ENCODE results near the gene CCL4L2.
"Not testable (repeated sequence)": the region's sequence is repeated elsewhere in the genome, so short reads cannot be mapped to it uniquely, and the experiment has no call there.

CCL4L2 gene

GRCh38 chr17:36212966-36213365 is 2.1 kb downstream of the CCL4L2 start:
- no peak for TF ChIP-seq CTCF (IDR thresholded peaks at IDR 0.05; ENCODE audit: insufficient read depth, low read length, missing control alignments)
- ChIA-PET POLR2A (no interaction called here), CTCF (no interaction called here)
- H3K4me3 ChIP-seq (ENCODE audit: low read depth, low read length) = no peak overlapping the region
- no peak for DNase-seq (ENCODE audit: low read depth, low spot score)

GRCh38 chr17:36213695-36214094 is 2.8 kb downstream of the CCL4L2 start:
- ChIA-PET POLR2A (no interaction called here), CTCF (no interaction called here)
- DNase-seq (ENCODE audit: low read depth, low spot score) = no peak
- no peak overlapping the region for H3K4me3 ChIP-seq (ENCODE audit: low read depth, low read length)
- TF ChIP-seq CTCF (IDR thresholded peaks at IDR 0.05; ENCODE audit: insufficient read depth, low read length, missing control alignments) = no peak

GRCh38 chr17:36214918-36215317 is 4.1 kb downstream of the CCL4L2 start:
- CTCF ChIA-PET = no interaction called here

GRCh38 chr17:36215406-36216308 is 4.8 kb downstream of the CCL4L2 start:
- CTCF ChIA-PET; POLR2A ChIA-PET; DNase-seq (ENCODE audit: low read depth, low spot score); H3K4me3 ChIP-seq (ENCODE audit: low read depth, low read length): not testable (repeated sequence)

More at GRCh38 chr17:36214918-36215317, 4.1 kb downstream of the CCL4L2 start:
- no peak for TF ChIP-seq CTCF (IDR thresholded peaks at IDR 0.05; ENCODE audit: insufficient read depth, low read length, missing control alignments)
- no peak overlapping the region for H3K4me3 ChIP-seq (ENCODE audit: low read depth, low read length)
- POLR2A ChIA-PET = no interaction called here
- no peak for DNase-seq (ENCODE audit: low read depth, low spot score)

GRCh38 chr17:36219556-36219955 is 8.7 kb downstream of the CCL4L2 start:
- POLR2A ChIA-PET = not testable (repeated sequence)

GRCh38 chr17:36220737-36221580 is 10.1 kb downstream of the CCL4L2 start:
- DNase-seq (ENCODE audit: low read depth, low spot score); CTCF ChIA-PET; POLR2A ChIA-PET; H3K4me3 ChIP-seq (ENCODE audit: low read depth, low read length): not testable (repeated sequence)

More at GRCh38 chr17:36219556-36219955, 8.7 kb downstream of the CCL4L2 start:
- H3K4me3 ChIP-seq (ENCODE audit: low read depth, low read length); CTCF ChIA-PET; DNase-seq (ENCODE audit: low read depth, low spot score): not testable (repeated sequence)

GRCh38 chr17:36221581-36222100 is 10.8 kb downstream of the CCL4L2 start:
- POLR2A ChIA-PET; CTCF ChIA-PET; H3K4me3 ChIP-seq (ENCODE audit: low read depth, low read length); DNase-seq (ENCODE audit: low read depth, low spot score): not testable (repeated sequence)

- CTCF ChIA-PET; DNase-seq (ENCODE audit: low read depth, low spot score); POLR2A ChIA-PET; H3K4me3 ChIP-seq (ENCODE audit: low read depth, low read length): not testable (repeated sequence)
Observed at GRCh38 chr17:36222967-36223366, 12.1 kb downstream of the CCL4L2 start.

- H3K4me3 ChIP-seq (ENCODE audit: low read depth, low read length); POLR2A ChIA-PET; DNase-seq (ENCODE audit: low read depth, low spot score); CTCF ChIA-PET: not testable (repeated sequence)
Observed at GRCh38 chr17:36229644-36230043, 18.8 kb downstream of the CCL4L2 start.

GRCh38 chr17:36242046-36242445 is 31.2 kb downstream of the CCL4L2 start:
- CTCF ChIA-PET; POLR2A ChIA-PET; H3K4me3 ChIP-seq (ENCODE audit: low read depth, low read length); DNase-seq (ENCODE audit: low read depth, low spot score): not testable (repeated sequence)

Data from AG04449 (cell line).